NT2/D1 (cell line): Measurements from ENCODE around the gene SNX5.

ENCODE experiments used
- YY1 ChIP-seq: IDR thresholded peaks from 2 replicates; pipeline ENCODE4 v1.6.1; 2011; ENCODE audit not compliant: insufficient read length, insufficient read depth
- ZNF274 ChIP-seq: IDR thresholded peaks from 2 replicates; pipeline ENCODE4 v1.6.1; 2011; ENCODE audit warnings: mild to moderate bottlenecking, low read depth, low read length

- TF ChIP-seq YY1 (no peak), ZNF274 (no peak)
These were observed 28.9 kb downstream of the SNX5 start for GRCh38 chr20:17939622-17940223.
